Activated CD4-positive, alpha-beta T cell treated with anti-CD3 and anti-CD28 coated beads for 24 hours (primary cell): Measurements from ENCODE around the gene KIAA1755.

ENCODE experiments used
- DNase-seq, 2 donors: peaks; one replicate each; pipeline ENCODE4 v3.0.0-alpha.2; 2020; ENCODE audit warnings: low read depth in 2 of 2

KIAA1755 gene

GRCh38 chr20:38219006-38219950 lies 41.3 kb downstream of the KIAA1755 start:
- no peak for DNase-seq

GRCh38 chr20:38218566-38218885 lies 42.0 kb downstream of the KIAA1755 start:
- no peak for DNase-seq

- DNase-seq, result no peak
Observed at GRCh38 chr20:38217791-38218565, 42.6 kb downstream of the KIAA1755 start.

- no peak for DNase-seq
Observed at GRCh38 chr20:38216746-38217595, 43.6 kb downstream of the KIAA1755 start.

GRCh38 chr20:38216201-38216600 lies 44.3 kb downstream of the KIAA1755 start:
- DNase-seq, result no peak

GRCh38 chr20:38215194-38216182 lies 45.0 kb downstream of the KIAA1755 start:
- no peak for DNase-seq

GRCh38 chr20:38214256-38215193 lies 46.0 kb downstream of the KIAA1755 start:
- no peak for DNase-seq

GRCh38 chr20:38213607-38213940 lies 47.0 kb downstream of the KIAA1755 start:
- DNase-seq, result no peak

GRCh38 chr20:38212806-38213606 lies 47.5 kb downstream of the KIAA1755 start:
- DNase-seq, result no peak

GRCh38 chr20:38211200-38212097 lies 49.1 kb downstream of the KIAA1755 start:
- no peak for DNase-seq

GRCh38 chr20:38210741-38211140 lies 49.8 kb downstream of the KIAA1755 start:
- DNase-seq, result no peak

- no peak for DNase-seq
Observed at GRCh38 chr20:38209736-38210405, 50.7 kb downstream of the KIAA1755 start.

GRCh38 chr20:38209054-38209675 lies 51.4 kb downstream of the KIAA1755 start:
- DNase-seq, result no peak

- no peak for DNase-seq
Observed at GRCh38 chr20:38208523-38208922, 52.0 kb downstream of the KIAA1755 start.

- DNase-seq, result no peak
Observed at GRCh38 chr20:38208088-38208487, 52.4 kb downstream of the KIAA1755 start.

- no peak for DNase-seq
Observed at GRCh38 chr20:38207621-38208020, 52.9 kb downstream of the KIAA1755 start.

- no peak for DNase-seq
Observed at GRCh38 chr20:38205001-38205400, 55.5 kb downstream of the KIAA1755 start.
